ENCODE results near the gene SLC35G1.

DNA sequence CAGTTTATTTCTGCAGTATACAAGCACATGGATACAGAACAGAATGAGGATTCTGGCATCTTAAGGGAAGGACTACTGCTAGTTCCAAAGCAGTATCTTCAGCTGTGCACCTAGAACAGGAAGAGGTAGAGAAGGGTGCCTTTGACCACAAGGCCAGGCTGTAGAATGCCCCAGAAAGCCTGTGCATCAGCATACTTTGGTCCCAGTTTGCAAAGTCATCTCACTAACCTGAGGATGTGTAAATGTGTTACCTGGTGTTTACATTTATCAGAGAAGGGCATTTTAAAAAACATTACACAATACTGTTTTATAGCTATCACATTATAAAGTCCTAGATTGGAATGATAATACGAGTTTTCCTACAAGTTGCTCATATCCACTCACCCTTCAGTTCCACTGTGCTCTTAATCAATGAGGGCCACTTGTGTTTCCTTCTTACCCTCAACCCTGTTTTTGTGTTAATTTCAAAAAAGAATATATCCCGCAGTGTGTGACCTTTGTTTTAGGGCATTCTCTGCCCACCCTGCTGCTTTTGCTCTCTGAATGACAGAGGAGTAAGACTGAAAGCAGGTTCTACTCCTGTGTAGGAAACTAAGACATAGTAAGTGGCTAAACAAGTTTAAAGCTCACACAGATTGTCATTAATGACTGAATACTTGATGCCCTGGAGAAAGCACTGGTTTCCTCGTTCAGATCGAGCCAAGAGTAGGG lies 3.4 kb downstream of the SLC35G1 start:
- TF ChIP-seq, protein P1, sequence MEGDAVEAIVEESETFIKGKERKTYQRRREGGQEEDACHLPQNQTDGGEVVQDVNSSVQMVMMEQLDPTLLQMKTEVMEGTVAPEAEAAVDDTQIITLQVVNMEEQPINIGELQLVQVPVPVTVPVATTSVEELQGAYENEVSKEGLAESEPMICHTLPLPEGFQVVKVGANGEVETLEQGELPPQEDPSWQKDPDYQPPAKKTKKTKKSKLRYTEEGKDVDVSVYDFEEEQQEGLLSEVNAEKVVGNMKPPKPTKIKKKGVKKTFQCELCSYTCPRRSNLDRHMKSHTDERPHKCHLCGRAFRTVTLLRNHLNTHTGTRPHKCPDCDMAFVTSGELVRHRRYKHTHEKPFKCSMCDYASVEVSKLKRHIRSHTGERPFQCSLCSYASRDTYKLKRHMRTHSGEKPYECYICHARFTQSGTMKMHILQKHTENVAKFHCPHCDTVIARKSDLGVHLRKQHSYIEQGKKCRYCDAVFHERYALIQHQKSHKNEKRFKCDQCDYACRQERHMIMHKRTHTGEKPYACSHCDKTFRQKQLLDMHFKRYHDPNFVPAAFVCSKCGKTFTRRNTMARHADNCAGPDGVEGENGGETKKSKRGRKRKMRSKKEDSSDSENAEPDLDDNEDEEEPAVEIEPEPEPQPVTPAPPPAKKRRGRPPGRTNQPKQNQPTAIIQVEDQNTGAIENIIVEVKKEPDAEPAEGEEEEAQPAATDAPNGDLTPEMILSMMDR (IDR thresholded peaks at IDR 0.05) = no peak
- TF ChIP-seq POLR2A (IDR thresholded peaks at IDR 0.05) = no peak
